Epithelial cell of proximal tubule (primary cell): ENCODE data around the gene LRRC3B. TPM values are rescaled to one million over a fixed set of nuclear protein-coding genes. Genes with fewer than 3 reads are reported as not detected.
A peak's percentile ranks its signal among the peaks of the same experiment; 100 is the strongest.

Experiments
- DNase-seq: peaks from one replicate; pipeline ENCODE4 v3.0.0-alpha.2; 2011; ENCODE audit warnings: low read depth
- H3K4me3 ChIP-seq: 2 replicates; pipeline ENCODE4 v1.5.1; 2011; ENCODE audit warnings: low read depth, mild to moderate bottlenecking, low read length
- CTCF ChIP-seq: conservative IDR thresholded peaks from 2 replicates; pipeline ENCODE4 v1.5.1; 2012; ENCODE audit warnings: low read depth, mild to moderate bottlenecking, low read length
- total RNA-seq: library from RNA; depleted of rRNA; stranded (reverse); fragments of >200 nt; gene quantifications from 2 replicates; pipeline ENCODE4 v1.2.3, GENCODE V29; 2015

Gene LRRC3B
- total RNA-seq, 1 donor from 2014 or later: not detected

- no peak overlapping the region for H3K4me3 ChIP-seq
- DNase-seq: no peak
- TF ChIP-seq CTCF: no peak
Observed at GRCh38 chr3:26703519-26703918, 80.9 kb downstream of the LRRC3B start.

GRCh38 chr3:26704736-26705135 lies 82.2 kb downstream of the LRRC3B start:
- H3K4me3 ChIP-seq: no peak overlapping the region
- no peak for DNase-seq
- no peak for TF ChIP-seq CTCF

GRCh38 chr3:26708501-26708900 lies 85.9 kb downstream of the LRRC3B start:
- H3K4me3 ChIP-seq: no peak overlapping the region
- DNase-seq: no peak
- no peak for TF ChIP-seq CTCF

GRCh38 chr3:26712211-26713026 lies 89.8 kb downstream of the LRRC3B start:
- peak; percentile 76 for TF ChIP-seq CTCF
- peak; percentile 13 for DNase-seq
- H3K4me3 ChIP-seq: no peak overlapping the region

- DNase-seq: no peak
- no peak overlapping the region for H3K4me3 ChIP-seq
- TF ChIP-seq CTCF: no peak
Observed at GRCh38 chr3:26713091-26713490, 90.5 kb downstream of the LRRC3B start.

GRCh38 chr3:26714485-26714884 lies 91.9 kb downstream of the LRRC3B start:
- no peak for TF ChIP-seq CTCF
- DNase-seq: no peak
- no peak overlapping the region for H3K4me3 ChIP-seq

- no peak for DNase-seq
- no peak for TF ChIP-seq CTCF
- no peak overlapping the region for H3K4me3 ChIP-seq
Observed at GRCh38 chr3:26715431-26715830, 92.9 kb downstream of the LRRC3B start.
